Cardiac muscle cell (in vitro differentiated cells and primary cell): ENCODE measurements around the gene CYP3A7. TPM values are rescaled to one million over a fixed set of nuclear protein-coding genes. Genes with fewer than 3 reads are reported as not detected.
"Not testable (repeated sequence)": the region's sequence is repeated elsewhere in the genome, so short reads cannot be mapped to it uniquely, and the experiment has no call there.

ENCODE experiments used
- DNase-seq, 2 donors: peaks; one replicate each; pipeline versions ENCODE4 v3.0.0 to v3.0.0-alpha.2; 2010 to 2017; ENCODE audit warnings: low read depth in 1 of 2, low spot score in 1 of 2
- H3K27ac ChIP-seq: fragments of 200-600 bp; sonication (generic); 2 replicates; pipeline ENCODE4 v1.5.1; 2016
- H3K27me3 ChIP-seq: fragments of 200-600 bp; sonication (generic); 2 replicates; pipeline ENCODE4 v1.6.0; 2016; ENCODE audit warnings: control low read depth
- H3K36me3 ChIP-seq: fragments of 200-600 bp; sonication (generic); 2 replicates; pipeline ENCODE4 v1.5.1; 2016; ENCODE audit warnings: control low read depth
- H3K4me1 ChIP-seq: fragments of 200-600 bp; sonication (generic); 2 replicates; pipeline ENCODE4 v1.8.1; 2017; ENCODE audit warnings: low read depth, mild to moderate bottlenecking, mixed run types
- H3K4me3 ChIP-seq: fragments of 200-600 bp; sonication (generic); 2 replicates; pipeline ENCODE4 v1.5.1; 2016; ENCODE audit warnings: mild to moderate bottlenecking
- H3K9me3 ChIP-seq: fragments of 200-600 bp; sonication (generic); 2 replicates; pipeline ENCODE4 v1.5.1; 2017; ENCODE audit warnings: low read depth, mild to moderate bottlenecking, control low read depth
- polyA plus RNA-seq: library from polyadenylated mRNA; unstranded; fragments of >200 nt; fragmentation: Nextera tagmentation; extraction: Ambion mirVana; gene quantifications from 2 replicates; pipeline ENCODE4 v1.2.1, GENCODE V29; 2016
- total RNA-seq: library from RNA; depleted of rRNA; stranded (reverse); fragments of >200 nt; gene quantifications from 2 replicates; pipeline ENCODE4 v1.2.3, GENCODE V29; 2016
- TF ChIP-seq, protein P1 (sequence below): IDR thresholded peaks from 2 replicates; pipeline ENCODE4 v1.5.1; 2012; ENCODE audit warnings: low read depth, mild to moderate bottlenecking, low read length

Gene CYP3A7
- total and polyA plus RNA-seq, 2 experiments from 2014 or later: 0.51 TPM; not detected in 1

DNA sequence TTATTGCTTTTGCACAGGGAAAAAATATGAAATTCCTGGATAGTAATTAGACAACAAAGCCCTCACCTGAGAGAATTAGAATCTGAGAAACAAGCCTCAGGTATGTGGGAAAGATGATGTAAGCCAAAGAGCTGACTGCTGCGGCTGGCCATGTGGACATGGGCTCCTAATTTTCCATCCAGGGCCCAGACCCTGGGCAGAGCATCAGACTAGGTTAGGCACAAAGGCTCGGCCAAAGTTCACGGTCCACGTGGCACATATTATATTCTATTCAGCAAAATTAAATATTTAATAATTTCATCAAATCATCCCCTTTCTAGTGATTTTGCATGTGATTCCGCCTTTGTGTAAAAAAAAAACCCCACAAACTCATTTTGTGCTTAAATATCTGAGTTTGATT is 43.9 kb upstream of the CYP3A7 start:
- TF ChIP-seq, protein P1, sequence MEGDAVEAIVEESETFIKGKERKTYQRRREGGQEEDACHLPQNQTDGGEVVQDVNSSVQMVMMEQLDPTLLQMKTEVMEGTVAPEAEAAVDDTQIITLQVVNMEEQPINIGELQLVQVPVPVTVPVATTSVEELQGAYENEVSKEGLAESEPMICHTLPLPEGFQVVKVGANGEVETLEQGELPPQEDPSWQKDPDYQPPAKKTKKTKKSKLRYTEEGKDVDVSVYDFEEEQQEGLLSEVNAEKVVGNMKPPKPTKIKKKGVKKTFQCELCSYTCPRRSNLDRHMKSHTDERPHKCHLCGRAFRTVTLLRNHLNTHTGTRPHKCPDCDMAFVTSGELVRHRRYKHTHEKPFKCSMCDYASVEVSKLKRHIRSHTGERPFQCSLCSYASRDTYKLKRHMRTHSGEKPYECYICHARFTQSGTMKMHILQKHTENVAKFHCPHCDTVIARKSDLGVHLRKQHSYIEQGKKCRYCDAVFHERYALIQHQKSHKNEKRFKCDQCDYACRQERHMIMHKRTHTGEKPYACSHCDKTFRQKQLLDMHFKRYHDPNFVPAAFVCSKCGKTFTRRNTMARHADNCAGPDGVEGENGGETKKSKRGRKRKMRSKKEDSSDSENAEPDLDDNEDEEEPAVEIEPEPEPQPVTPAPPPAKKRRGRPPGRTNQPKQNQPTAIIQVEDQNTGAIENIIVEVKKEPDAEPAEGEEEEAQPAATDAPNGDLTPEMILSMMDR: no peak
- DNase-seq: no peak

DNA sequence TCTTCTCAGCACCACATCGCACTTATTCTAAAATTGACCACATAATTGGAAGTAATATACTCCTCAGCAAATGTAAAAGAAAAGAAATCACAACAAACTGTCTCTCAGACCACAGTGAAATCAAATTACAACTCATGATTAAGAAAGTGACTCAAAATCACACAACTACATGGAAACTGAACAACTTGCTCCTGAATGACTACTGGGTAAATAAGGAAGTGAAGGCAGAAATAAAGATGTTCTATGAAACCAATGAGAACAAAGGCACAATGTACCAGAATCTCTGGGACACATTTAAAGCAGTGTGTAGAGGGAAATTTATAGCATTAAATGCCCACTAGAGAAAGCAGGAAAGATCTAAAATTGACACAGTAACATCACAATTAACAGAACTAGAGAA is 38.4 kb upstream of the CYP3A7 start:
- H3K4me3 ChIP-seq, DNase-seq, H3K27me3 ChIP-seq, H3K36me3 ChIP-seq, H3K27ac ChIP-seq, H3K9me3 ChIP-seq, H3K4me1 ChIP-seq: not testable (repeated sequence)

More for the DNA sequence above, 43.9 kb upstream of the CYP3A7 start:
- H3K4me3 ChIP-seq: no peak overlapping the region
- no peaks in the 10 kb centered on the region for H3K36me3 ChIP-seq
- H3K9me3 ChIP-seq: no peaks in the 10 kb centered on the region
- no peak overlapping the region for H3K27ac ChIP-seq
- no peaks in the 10 kb centered on the region for H3K4me1 ChIP-seq
- H3K27me3 ChIP-seq: no peaks in the 10 kb centered on the region

DNA sequence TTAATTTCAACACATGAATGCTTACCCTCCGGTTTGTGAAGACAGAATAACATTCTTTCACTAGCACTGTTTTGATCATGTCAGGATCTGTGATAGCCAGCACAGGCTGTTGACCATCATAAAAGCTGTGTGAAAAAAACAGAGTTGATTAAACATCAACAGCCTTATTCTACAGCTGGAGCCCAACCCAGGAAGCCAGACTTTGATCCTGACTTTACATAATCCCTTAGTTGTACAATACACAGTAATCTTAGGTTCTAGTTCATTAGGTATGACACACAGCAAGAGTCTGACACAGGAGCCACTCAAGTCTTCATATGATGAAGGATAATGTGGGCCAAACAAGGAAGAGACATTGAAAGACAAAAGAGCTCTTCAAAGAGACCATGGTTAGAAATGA is 37.6 kb upstream of the CYP3A7 start:
- Histone ChIP-seq H3K4me3 (no peak overlapping the region), H3K9me3 (no peaks in the 10 kb centered on the region), H3K4me1 (no peaks in the 10 kb centered on the region), H3K27me3 (no peaks in the 10 kb centered on the region), H3K36me3 (no peaks in the 10 kb centered on the region), H3K27ac (no peak overlapping the region)
- TF ChIP-seq, protein P1: no peak
- DNase-seq: no peak

DNA sequence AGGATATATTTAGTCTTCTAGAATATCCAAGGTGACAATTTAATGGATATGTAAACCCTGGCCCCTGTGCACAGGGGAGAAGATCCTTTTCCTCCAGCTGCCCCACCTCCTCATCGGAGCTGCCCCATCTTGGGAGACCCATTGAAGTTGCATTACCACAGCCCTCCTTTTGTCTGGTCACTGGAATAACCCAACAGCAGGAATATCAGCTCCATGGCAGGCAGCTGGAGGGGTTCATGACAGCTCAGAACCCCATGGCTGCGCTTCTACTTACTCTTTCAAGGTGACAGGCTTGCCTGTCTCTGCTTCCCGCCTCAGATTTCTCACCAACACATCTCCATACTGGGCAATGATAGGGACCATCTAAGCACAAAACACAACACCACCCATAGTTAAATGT is 34.5 kb upstream of the CYP3A7 start:
- H3K4me1 ChIP-seq, H3K27me3 ChIP-seq, H3K36me3 ChIP-seq, H3K9me3 ChIP-seq, H3K27ac ChIP-seq, DNase-seq, H3K4me3 ChIP-seq: not testable (repeated sequence)

DNA sequence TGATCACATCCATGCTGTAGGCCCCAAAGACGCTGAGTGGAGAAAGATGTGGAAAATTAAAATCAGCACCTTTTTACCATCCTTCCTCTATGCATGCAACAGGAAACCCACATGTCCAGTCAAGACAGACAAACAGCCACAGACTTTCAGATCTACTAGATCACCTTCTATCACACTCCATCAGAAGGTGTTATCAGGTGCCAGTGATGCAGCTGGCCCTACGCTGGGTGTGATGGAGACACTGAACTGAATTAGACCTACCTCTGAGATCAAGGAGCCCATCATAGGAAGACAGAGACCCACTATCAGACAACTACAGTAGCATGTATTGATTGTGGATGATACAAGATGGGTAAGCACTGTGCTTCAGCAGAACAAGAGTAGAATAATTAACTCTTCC is 33.5 kb upstream of the CYP3A7 start:
- DNase-seq: no peak
- no peak overlapping the region for H3K27ac ChIP-seq
- no peaks in the 10 kb centered on the region for H3K9me3 ChIP-seq
- no peak overlapping the region for H3K4me3 ChIP-seq
- TF ChIP-seq, protein P1: no peak
- no peaks in the 10 kb centered on the region for H3K27me3 ChIP-seq
- H3K4me1 ChIP-seq: no peaks in the 10 kb centered on the region
- H3K36me3 ChIP-seq: no peaks in the 10 kb centered on the region

DNA sequence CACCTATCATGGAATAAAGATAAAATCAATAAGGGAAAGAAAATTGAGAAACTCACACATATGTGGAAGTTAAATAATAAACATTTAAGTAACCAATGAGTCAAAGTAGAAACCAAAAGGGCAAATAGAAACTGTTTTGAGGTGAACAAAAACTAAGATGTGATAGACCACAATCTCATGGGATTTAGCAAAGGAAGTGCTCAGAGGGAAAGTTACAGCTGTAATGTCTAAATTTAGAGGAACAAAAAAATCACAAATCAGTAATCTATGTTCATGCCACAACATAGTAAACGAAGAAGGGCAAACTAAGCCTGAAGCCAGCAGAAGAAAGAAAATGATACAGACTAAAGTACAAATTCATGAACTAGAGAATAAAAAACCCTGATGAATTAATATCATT is 32.7 kb upstream of the CYP3A7 start:
- H3K9me3 ChIP-seq: no peaks in the 10 kb centered on the region
- H3K4me3 ChIP-seq: no peak overlapping the region
- no peaks in the 10 kb centered on the region for H3K27me3 ChIP-seq
- no peaks in the 10 kb centered on the region for H3K36me3 ChIP-seq
- DNase-seq: no peak
- TF ChIP-seq, protein P1: no peak
- H3K27ac ChIP-seq: no peak overlapping the region
- no peaks in the 10 kb centered on the region for H3K4me1 ChIP-seq

DNA sequence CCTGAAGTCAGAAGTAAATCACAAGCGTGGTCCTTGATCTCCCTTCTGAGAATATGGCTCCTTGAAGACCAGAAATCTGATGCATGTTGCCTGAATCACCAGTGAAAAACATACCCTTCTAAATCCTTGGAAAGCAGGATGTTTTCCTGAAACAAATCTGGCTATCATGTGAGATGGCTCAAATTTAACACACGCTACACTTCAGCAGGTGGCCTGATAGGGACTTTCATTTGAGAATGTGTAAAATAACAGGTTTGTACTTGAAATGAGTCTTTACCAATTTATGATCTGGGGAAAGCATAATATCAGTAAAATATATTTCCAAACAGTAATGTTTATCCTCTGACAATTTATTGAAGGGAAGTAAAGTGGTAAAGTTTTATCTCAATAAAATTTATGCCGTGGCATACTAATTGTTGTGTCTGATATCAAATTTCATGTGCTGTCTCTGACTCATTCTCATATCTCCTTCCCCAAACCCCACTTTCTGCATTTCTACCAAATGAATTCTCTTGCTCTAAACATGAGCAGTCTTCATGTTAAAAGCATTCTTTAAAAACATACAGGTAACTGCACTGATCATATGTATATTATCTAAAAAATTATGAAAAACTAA is 31.6 kb upstream of the CYP3A7 start:
- Histone ChIP-seq H3K27ac (no peak overlapping the region), H3K9me3 (no peaks in the 10 kb centered on the region), H3K36me3 (no peaks in the 10 kb centered on the region), H3K27me3 (no peaks in the 10 kb centered on the region), H3K4me3 (no peak overlapping the region), H3K4me1 (no peaks in the 10 kb centered on the region)
- TF ChIP-seq, protein P1: no peak
- DNase-seq: no peak
